Type B pancreatic cell (in vitro differentiated cells): ENCODE measurements around the gene ZNF385D. TPM values are rescaled to one million over a fixed set of nuclear protein-coding genes. Genes with fewer than 3 reads are reported as not detected.
"Not testable (repeated sequence)": the region's sequence is repeated elsewhere in the genome, so short reads cannot be mapped to it uniquely, and the experiment has no call there.

Experiments
- DNase-seq: peaks from one replicate; pipeline ENCODE4 v3.0.0; 2021; ENCODE audit warnings: mixed read lengths; ENCODE audit not compliant: unreplicated experiment; ENCODE audit errors: extremely low spot score
- H3K27ac Mint-ChIP-seq: 2 replicates; pipeline ENCODE4 v1.8.0; 2021; ENCODE audit warnings: mild to moderate bottlenecking, mixed read lengths
- H3K27me3 Mint-ChIP-seq: 2 replicates; pipeline ENCODE4 v1.8.0; 2021; ENCODE audit warnings: mixed read lengths
- H3K36me3 Mint-ChIP-seq: 2 replicates; pipeline ENCODE4 v1.8.0; 2021; ENCODE audit warnings: mixed read lengths
- H3K4me1 Mint-ChIP-seq: one replicate; pipeline ENCODE4 v1.8.0; 2021; ENCODE audit warnings: mixed read lengths; ENCODE audit not compliant: unreplicated experiment
- H3K4me3 Mint-ChIP-seq: 2 replicates; pipeline ENCODE4 v1.8.0; 2021; ENCODE audit warnings: mild to moderate bottlenecking, mixed read lengths
- H3K9me3 Mint-ChIP-seq: 2 replicates; pipeline ENCODE4 v1.8.0; 2021; ENCODE audit warnings: mixed read lengths
- total RNA-seq: library from RNA; stranded (reverse); gene quantifications from 2 replicates; pipeline ENCODE4 v1.2.1, GENCODE V29; 2021; ENCODE audit warnings: low replicate concordance
- TF ChIP-seq, protein P1 (sequence below): fragments of 200-600 bp; sonication (generic); conservative IDR thresholded peaks from 2 replicates; pipeline ENCODE4 v1.5.0; 2021; ENCODE audit warnings: antibody characterized with exemption, mild to moderate bottlenecking

Gene ZNF385D
- total RNA-seq, 1 donor from 2014 or later: 7.5 TPM

DNA sequence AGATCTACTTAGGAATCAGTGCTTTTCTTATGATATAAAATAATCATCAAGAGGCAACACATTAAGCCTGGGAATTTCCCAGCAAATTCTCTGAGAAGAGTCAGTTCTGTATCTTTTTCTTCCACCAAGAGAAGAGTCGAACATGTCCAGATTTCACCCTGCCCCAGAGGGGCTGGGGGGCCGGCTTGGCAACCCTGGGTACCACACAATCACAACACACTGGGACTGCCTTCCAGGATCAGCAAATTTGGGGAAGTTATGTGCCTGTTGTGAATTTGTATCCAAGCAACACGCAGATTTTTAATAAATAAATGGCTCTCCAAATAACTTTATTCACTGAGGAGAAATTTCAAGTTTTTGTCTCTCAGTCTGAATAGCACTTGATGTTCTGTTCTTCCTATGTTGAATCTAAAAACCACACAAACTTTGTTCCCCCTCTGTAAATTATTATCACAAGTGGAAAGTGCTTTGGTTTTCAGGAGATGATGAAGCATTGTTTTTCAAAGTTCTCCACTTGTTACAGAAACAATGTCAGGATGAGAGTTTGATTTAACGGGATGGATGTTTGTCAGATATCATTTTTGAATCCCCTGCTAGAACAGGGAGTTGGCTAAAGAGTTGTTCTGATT, 357.2 kb downstream of the ZNF385D start:
- H3K27ac Mint-ChIP-seq: no peak overlapping the region
- no peak for DNase-seq
- no peaks in the 10 kb centered on the region for H3K36me3 Mint-ChIP-seq
- TF ChIP-seq, protein P1, sequence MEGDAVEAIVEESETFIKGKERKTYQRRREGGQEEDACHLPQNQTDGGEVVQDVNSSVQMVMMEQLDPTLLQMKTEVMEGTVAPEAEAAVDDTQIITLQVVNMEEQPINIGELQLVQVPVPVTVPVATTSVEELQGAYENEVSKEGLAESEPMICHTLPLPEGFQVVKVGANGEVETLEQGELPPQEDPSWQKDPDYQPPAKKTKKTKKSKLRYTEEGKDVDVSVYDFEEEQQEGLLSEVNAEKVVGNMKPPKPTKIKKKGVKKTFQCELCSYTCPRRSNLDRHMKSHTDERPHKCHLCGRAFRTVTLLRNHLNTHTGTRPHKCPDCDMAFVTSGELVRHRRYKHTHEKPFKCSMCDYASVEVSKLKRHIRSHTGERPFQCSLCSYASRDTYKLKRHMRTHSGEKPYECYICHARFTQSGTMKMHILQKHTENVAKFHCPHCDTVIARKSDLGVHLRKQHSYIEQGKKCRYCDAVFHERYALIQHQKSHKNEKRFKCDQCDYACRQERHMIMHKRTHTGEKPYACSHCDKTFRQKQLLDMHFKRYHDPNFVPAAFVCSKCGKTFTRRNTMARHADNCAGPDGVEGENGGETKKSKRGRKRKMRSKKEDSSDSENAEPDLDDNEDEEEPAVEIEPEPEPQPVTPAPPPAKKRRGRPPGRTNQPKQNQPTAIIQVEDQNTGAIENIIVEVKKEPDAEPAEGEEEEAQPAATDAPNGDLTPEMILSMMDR: no peak
- H3K9me3 Mint-ChIP-seq: peaks cover 6% of the 10 kb centered on the region
- no peaks in the 10 kb centered on the region for H3K4me1 Mint-ChIP-seq
- H3K27me3 Mint-ChIP-seq: no peaks in the 10 kb centered on the region
- no peak overlapping the region for H3K4me3 Mint-ChIP-seq

GRCh38 chr3:21392526-21392925, 358.5 kb downstream of the ZNF385D start:
- Mint-ChIP-seq H3K27me3 (no peaks in the 10 kb centered on the region), H3K27ac (no peak overlapping the region)
- TF ChIP-seq, protein P1: no peak

DNA sequence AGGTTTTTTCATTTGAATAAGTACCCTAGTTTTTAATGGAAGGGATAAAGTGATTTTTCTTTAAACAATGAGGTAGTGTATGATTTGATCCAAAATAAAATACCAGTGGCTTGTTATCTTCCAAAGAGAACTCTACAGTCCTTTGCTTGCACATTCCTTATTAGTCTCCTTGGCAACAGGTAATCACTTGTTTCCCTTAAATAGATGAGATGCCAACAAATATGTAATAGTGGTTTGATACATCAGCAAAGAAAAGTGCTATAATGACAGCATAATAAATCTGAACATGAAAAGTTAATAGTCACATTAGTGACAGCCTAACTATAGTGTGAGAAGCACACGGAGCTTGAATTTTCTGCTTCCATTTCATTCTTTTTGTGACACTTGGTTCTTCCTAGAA, 360.2 kb downstream of the ZNF385D start:
- Mint-ChIP-seq H3K36me3 (no peaks in the 10 kb centered on the region), H3K4me3 (no peak overlapping the region), H3K9me3 (peaks cover 11% of the 10 kb centered on the region), H3K4me1 (no peaks in the 10 kb centered on the region), H3K27me3 (no peaks in the 10 kb centered on the region), H3K27ac (no peak overlapping the region)
- no peak for DNase-seq
- TF ChIP-seq, protein P1: no peak

More at GRCh38 chr3:21392526-21392925, 358.5 kb downstream of the ZNF385D start:
- peaks cover 6% of the 10 kb centered on the region for H3K9me3 Mint-ChIP-seq
- no peak overlapping the region for H3K4me3 Mint-ChIP-seq
- no peak for DNase-seq
- H3K36me3 Mint-ChIP-seq: no peaks in the 10 kb centered on the region
- no peaks in the 10 kb centered on the region for H3K4me1 Mint-ChIP-seq

DNA sequence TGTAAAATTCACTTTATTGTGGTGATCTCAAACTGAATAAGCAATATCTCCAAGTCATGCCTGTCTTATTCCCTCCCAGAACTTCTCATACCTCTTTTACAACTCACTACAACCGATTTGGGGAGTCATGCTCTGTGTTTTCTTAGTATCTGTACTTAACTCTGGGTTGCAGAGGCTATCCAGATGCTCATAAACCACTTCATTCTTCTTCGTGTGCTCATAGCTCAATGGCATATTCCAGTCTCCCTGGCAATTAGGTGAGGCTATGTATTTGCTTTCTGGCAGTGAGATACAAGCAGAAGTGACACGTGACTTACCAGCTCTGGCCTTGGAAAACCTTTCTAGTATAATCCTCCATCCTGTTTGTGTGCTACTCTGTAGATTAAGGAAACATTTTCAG, 360.9 kb downstream of the ZNF385D start:
- H3K27ac Mint-ChIP-seq: no peak overlapping the region
- H3K9me3 Mint-ChIP-seq: peaks cover 11% of the 10 kb centered on the region
- no peaks in the 10 kb centered on the region for H3K27me3 Mint-ChIP-seq
- TF ChIP-seq, protein P1: no peak
- DNase-seq: no peak
- H3K36me3 Mint-ChIP-seq: no peaks in the 10 kb centered on the region
- H3K4me1 Mint-ChIP-seq: no peaks in the 10 kb centered on the region
- H3K4me3 Mint-ChIP-seq: no peak overlapping the region

DNA sequence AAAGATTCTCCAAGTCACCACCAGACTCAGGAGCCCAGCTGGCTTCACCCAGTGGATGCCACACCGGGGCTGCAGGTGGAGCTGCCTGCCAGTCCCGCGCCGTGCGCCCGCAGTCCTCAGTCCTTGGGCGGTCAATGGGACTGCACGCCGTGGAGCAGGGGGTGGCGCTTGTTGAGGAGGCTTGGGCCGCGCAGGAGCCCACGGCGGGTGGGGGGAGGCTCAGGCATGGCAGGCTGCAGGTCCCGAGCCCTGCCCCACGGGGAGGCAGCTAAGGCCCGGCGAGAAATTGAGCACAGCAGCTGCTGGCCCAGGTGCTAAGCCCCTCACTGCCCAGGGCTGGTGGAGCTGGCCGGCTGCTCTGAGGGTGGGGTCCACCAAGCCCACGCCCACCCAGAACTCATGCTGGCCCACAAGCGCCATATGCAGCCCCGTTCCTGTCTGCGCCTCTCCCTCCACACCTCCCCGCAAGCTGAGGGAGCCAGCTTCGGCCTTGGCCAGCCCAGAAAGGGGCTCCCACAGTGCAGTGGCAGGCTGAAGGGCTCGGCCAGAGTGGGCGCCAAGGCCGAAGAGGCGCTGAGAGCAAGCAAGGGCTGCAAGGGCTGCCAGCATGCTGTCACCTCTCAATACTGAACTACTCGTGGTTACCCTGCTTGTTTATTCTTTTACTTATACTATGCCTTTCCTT, 363.7 kb downstream of the ZNF385D start:
- not testable (repeated sequence) for H3K36me3 Mint-ChIP-seq, H3K4me3 Mint-ChIP-seq, H3K4me1 Mint-ChIP-seq

GRCh38 chr3:21378036-21378435, 373.0 kb downstream of the ZNF385D start:
- not testable (repeated sequence) for H3K36me3 Mint-ChIP-seq, DNase-seq, H3K9me3 Mint-ChIP-seq, H3K4me1 Mint-ChIP-seq, H3K4me3 Mint-ChIP-seq, H3K27me3 Mint-ChIP-seq, H3K27ac Mint-ChIP-seq

More for the DNA sequence above, 363.7 kb downstream of the ZNF385D start:
- not testable (repeated sequence) for H3K27me3 Mint-ChIP-seq, DNase-seq, H3K27ac Mint-ChIP-seq
- H3K9me3 Mint-ChIP-seq: peaks cover 11% of the 10 kb centered on the region
